ENCODE measurements around the gene BNIP2.

DNA sequence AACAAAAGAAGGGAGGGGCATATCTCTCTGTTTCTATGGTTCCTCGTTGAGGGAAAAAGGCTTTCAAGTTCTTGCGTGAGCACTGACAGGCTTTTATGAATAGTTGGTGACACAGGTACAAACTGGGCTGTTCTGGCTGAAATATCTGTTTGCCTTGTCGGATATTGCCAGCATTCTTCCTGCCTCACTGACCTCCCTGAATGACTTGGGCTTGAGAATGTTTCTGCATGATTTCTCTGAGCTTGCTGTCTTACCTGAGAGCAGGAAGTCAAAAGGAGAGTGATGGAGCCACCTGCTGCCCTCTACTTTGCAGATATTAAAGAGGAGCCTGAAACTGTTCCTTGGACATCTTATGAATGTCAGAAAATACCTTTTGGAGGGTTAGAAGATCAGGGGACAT lies 72.7 kb downstream of the BNIP2 start:
- TF ChIP-seq CHD2 (IDR thresholded peaks at IDR 0.05; ENCODE audit: low read length, partially characterized antibody), result no peak
- no peak for TF ChIP-seq RCOR1 (IDR thresholded peaks at IDR 0.05; ENCODE audit: low read depth, low read length)
- TF ChIP-seq, protein P1, sequence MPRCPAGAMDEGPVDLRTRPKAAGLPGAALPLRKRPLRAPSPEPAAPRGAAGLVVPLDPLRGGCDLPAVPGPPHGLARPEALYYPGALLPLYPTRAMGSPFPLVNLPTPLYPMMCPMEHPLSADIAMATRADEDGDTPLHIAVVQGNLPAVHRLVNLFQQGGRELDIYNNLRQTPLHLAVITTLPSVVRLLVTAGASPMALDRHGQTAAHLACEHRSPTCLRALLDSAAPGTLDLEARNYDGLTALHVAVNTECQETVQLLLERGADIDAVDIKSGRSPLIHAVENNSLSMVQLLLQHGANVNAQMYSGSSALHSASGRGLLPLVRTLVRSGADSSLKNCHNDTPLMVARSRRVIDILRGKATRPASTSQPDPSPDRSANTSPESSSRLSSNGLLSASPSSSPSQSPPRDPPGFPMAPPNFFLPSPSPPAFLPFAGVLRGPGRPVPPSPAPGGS (IDR thresholded peaks at IDR 0.05), result no peak
- TF ChIP-seq CEBPB (IDR thresholded peaks at IDR 0.05), result no peak
- no peak for TF ChIP-seq EP300 (IDR thresholded peaks at IDR 0.05)
- TF ChIP-seq, protein P2, sequence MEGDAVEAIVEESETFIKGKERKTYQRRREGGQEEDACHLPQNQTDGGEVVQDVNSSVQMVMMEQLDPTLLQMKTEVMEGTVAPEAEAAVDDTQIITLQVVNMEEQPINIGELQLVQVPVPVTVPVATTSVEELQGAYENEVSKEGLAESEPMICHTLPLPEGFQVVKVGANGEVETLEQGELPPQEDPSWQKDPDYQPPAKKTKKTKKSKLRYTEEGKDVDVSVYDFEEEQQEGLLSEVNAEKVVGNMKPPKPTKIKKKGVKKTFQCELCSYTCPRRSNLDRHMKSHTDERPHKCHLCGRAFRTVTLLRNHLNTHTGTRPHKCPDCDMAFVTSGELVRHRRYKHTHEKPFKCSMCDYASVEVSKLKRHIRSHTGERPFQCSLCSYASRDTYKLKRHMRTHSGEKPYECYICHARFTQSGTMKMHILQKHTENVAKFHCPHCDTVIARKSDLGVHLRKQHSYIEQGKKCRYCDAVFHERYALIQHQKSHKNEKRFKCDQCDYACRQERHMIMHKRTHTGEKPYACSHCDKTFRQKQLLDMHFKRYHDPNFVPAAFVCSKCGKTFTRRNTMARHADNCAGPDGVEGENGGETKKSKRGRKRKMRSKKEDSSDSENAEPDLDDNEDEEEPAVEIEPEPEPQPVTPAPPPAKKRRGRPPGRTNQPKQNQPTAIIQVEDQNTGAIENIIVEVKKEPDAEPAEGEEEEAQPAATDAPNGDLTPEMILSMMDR (IDR thresholded peaks at IDR 0.05), result peak; percentile 15; the same call in 1 of the 3 replicates
- TF ChIP-seq, protein P3, sequence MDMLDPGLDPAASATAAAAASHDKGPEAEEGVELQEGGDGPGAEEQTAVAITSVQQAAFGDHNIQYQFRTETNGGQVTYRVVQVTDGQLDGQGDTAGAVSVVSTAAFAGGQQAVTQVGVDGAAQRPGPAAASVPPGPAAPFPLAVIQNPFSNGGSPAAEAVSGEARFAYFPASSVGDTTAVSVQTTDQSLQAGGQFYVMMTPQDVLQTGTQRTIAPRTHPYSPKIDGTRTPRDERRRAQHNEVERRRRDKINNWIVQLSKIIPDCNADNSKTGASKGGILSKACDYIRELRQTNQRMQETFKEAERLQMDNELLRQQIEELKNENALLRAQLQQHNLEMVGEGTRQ (IDR thresholded peaks at IDR 0.05), result no peak
- TF ChIP-seq, protein P4, sequence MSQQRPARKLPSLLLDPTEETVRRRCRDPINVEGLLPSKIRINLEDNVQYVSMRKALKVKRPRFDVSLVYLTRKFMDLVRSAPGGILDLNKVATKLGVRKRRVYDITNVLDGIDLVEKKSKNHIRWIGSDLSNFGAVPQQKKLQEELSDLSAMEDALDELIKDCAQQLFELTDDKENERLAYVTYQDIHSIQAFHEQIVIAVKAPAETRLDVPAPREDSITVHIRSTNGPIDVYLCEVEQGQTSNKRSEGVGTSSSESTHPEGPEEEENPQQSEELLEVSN (IDR thresholded peaks at IDR 0.05; ENCODE audit: borderline replicate concordance, low read depth), result no peak
- TF ChIP-seq, protein P5, sequence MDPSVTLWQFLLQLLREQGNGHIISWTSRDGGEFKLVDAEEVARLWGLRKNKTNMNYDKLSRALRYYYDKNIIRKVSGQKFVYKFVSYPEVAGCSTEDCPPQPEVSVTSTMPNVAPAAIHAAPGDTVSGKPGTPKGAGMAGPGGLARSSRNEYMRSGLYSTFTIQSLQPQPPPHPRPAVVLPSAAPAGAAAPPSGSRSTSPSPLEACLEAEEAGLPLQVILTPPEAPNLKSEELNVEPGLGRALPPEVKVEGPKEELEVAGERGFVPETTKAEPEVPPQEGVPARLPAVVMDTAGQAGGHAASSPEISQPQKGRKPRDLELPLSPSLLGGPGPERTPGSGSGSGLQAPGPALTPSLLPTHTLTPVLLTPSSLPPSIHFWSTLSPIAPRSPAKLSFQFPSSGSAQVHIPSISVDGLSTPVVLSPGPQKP (IDR thresholded peaks at IDR 0.05; ENCODE audit: low read depth, low read length), result no peak
- no peak for TF ChIP-seq HDAC2 (IDR thresholded peaks at IDR 0.05)
- TF ChIP-seq, protein P6, sequence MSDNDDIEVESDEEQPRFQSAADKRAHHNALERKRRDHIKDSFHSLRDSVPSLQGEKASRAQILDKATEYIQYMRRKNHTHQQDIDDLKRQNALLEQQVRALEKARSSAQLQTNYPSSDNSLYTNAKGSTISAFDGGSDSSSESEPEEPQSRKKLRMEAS (IDR thresholded peaks at IDR 0.05), result no peak
